HG02852 (cell line): Measurements from ENCODE around the gene UNKL.

Experiments used
- ATAC-seq: cut with Tn5 transposase; IDR thresholded peaks from one replicate; pipeline ENCODE4 v1.9.1; 2021; ENCODE audit warnings: mild to moderate bottlenecking, moderate library complexity; ENCODE audit not compliant: unreplicated experiment

Gene UNKL

GRCh38 chr16:1414532-1415260 is at the start of gene UNKL:
Gene UNKL (minus strand): TSS chr16:1414704. CDS start chr16:1414691, 13 bp downstream.
- ATAC-seq: no peak

GRCh38 chr16:1461146-1461545 is 46.6 kb upstream of the UNKL start:
- no peak for ATAC-seq

GRCh38 chr16:1460602-1461138 is 46.2 kb upstream of the UNKL start:
- no peak for ATAC-seq

GRCh38 chr16:1459967-1460366 is 45.5 kb upstream of the UNKL start:
- no peak for ATAC-seq

GRCh38 chr16:1458977-1459341 is 44.5 kb upstream of the UNKL start:
- ATAC-seq: no peak

GRCh38 chr16:1458336-1458976 is 44.0 kb upstream of the UNKL start:
- no peak for ATAC-seq

- no peak for ATAC-seq
Observed at GRCh38 chr16:1457489-1458245, 43.2 kb upstream of the UNKL start.

- ATAC-seq: no peak
Observed at GRCh38 chr16:1456951-1457350, 42.4 kb upstream of the UNKL start.

GRCh38 chr16:1455190-1456171 is 41.0 kb upstream of the UNKL start:
- ATAC-seq: no peak

GRCh38 chr16:1454561-1454960 is 40.1 kb upstream of the UNKL start:
- ATAC-seq: no peak

GRCh38 chr16:1453316-1453715 is 38.8 kb upstream of the UNKL start:
- ATAC-seq: no peak

- no peak for ATAC-seq
Observed at GRCh38 chr16:1452530-1452929, 38.0 kb upstream of the UNKL start.

- ATAC-seq: no peak
Observed at GRCh38 chr16:1451702-1452392, 37.3 kb upstream of the UNKL start.

GRCh38 chr16:1450841-1451240 is 36.3 kb upstream of the UNKL start:
- no peak for ATAC-seq

GRCh38 chr16:1450218-1450617 is 35.7 kb upstream of the UNKL start:
- no peak for ATAC-seq

GRCh38 chr16:1449201-1449788 is 34.8 kb upstream of the UNKL start:
- ATAC-seq: no peak

GRCh38 chr16:1448536-1449116 is 34.1 kb upstream of the UNKL start:
- no peak for ATAC-seq

GRCh38 chr16:1447965-1448364 is 33.5 kb upstream of the UNKL start:
- ATAC-seq: no peak
